ENCODE results near the gene WAPL.

Gene WAPL

DNA sequence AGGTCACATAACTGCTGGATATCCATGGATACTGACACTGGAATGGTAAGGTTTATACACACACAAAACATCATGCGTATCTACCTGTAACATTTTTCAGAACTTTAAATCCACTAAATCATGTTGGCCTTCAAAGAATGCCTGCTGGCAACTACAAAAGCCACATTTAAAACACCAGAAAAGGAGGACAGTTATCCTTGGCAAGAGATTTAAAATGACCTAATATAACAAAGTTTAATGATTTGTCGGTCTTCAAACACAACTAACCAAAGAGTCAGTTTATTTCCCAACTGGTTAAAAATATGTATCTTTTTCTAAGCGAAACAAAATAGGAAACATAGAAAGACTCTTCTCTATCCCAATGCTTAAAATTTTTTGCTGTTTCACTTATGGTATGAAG lies 24.0 kb downstream of the WAPL start:
- TF ChIP-seq TAF1 (IDR thresholded peaks at IDR 0.05; ENCODE audit: borderline replicate concordance, low read depth, low read length) (no peak), POLR2AphosphoS5 (IDR thresholded peaks at IDR 0.05; ENCODE audit: low read depth, low read length) (no peak), POLR2A (IDR thresholded peaks at IDR 0.05; ENCODE audit: low read depth, low read length) (no peak)
- FAIRE-seq (no peak), DNase-seq (ENCODE audit: insufficient read length) (no peak)

DNA sequence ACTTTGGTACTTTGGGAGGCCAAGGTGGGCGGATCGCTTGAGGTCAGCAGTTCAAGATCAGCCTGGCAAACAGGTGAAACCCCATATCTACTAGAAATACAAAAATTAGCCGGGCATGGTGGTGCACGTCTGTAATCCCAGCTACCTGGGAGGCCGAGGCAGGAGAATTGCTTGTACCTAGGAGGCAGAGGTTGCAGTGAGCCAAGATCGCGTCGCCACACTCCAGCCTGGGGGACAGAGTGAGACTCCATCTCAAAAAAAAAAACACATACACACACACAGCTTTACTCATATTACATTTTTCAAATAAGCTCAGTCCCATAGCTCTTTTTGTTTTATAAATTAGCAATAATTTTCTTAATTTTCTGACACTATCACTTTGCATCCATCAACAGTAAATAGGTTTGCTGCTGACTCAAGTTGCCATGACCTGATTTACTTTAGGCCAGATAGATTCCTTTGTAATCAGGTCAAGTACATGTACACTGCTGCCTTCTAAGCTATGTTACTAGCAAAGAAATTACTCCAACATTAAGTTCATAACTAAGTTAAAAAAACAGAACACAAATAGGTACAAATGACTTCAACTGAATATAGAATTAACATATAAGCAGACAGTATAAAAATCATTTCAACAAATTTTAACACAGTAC lies 31.5 kb downstream of the WAPL start:
- no peak for TF ChIP-seq POLR2A (IDR thresholded peaks at IDR 0.05; ENCODE audit: low read depth, low read length)
- TF ChIP-seq POLR2AphosphoS5 (IDR thresholded peaks at IDR 0.05; ENCODE audit: low read depth, low read length), result no peak
- no peak for TF ChIP-seq TAF1 (IDR thresholded peaks at IDR 0.05; ENCODE audit: borderline replicate concordance, low read depth, low read length)
- DNase-seq (ENCODE audit: insufficient read length) (no peak), FAIRE-seq (no peak)

GRCh38 chr10:86489071-86489810 lies 32.4 kb downstream of the WAPL start:
- no peak for FAIRE-seq
- no peak for DNase-seq (ENCODE audit: insufficient read length)
- TF ChIP-seq POLR2AphosphoS5 (IDR thresholded peaks at IDR 0.05; ENCODE audit: low read depth, low read length), result no peak
- no peak for TF ChIP-seq TAF1 (IDR thresholded peaks at IDR 0.05; ENCODE audit: borderline replicate concordance, low read depth, low read length)
- no peak for TF ChIP-seq POLR2A (IDR thresholded peaks at IDR 0.05; ENCODE audit: low read depth, low read length)

DNA sequence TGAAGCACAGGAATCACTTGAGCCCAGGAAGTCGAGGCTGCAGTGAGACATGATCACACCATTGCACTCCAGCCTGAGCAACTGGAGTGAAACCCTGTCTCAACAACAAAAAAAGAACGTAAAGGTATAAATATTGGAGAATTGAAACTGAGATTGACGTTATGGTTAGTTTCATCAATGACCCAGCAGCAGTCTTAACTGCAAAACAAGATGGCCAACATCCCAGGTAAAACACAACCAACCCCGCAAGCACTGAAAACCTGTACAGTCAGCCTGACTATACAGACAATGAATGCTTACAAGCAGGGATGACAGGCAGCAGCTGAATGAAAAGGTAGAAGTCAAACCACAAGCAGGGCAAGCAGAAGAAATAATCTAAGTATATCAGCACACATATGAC lies 34.7 kb downstream of the WAPL start:
- TF ChIP-seq POLR2AphosphoS5 (IDR thresholded peaks at IDR 0.05; ENCODE audit: low read depth, low read length), result no peak
- TF ChIP-seq TAF1 (IDR thresholded peaks at IDR 0.05; ENCODE audit: borderline replicate concordance, low read depth, low read length), result no peak
- no peak for TF ChIP-seq POLR2A (IDR thresholded peaks at IDR 0.05; ENCODE audit: low read depth, low read length)
- FAIRE-seq, result peak; percentile 40
- DNase-seq (ENCODE audit: insufficient read length), result no peak

DNA sequence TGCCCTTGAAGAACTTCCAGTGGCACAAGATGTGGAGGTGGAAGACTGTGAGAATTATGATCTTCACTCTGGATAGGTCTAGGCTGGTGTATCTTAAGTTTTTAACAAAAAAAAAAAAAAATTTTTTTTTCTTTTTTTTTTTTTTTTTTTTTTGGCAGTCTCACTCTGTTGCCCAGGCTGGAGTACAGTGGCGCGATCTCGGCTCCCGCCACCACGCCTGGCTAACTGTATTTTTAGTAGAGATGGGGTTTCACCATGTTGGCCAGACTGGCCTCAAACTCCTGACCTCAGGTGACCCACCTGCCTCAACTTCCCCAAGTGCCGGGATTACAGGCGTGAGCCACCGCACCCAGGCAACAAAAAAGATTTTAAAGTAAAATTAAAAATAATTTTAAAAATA lies 37.9 kb downstream of the WAPL start:
- DNase-seq (ENCODE audit: insufficient read length) (no peak), FAIRE-seq (no peak)
- TF ChIP-seq POLR2AphosphoS5 (IDR thresholded peaks at IDR 0.05; ENCODE audit: low read depth, low read length) (no peak), TAF1 (IDR thresholded peaks at IDR 0.05; ENCODE audit: borderline replicate concordance, low read depth, low read length) (no peak), POLR2A (IDR thresholded peaks at IDR 0.05; ENCODE audit: low read depth, low read length) (no peak)

DNA sequence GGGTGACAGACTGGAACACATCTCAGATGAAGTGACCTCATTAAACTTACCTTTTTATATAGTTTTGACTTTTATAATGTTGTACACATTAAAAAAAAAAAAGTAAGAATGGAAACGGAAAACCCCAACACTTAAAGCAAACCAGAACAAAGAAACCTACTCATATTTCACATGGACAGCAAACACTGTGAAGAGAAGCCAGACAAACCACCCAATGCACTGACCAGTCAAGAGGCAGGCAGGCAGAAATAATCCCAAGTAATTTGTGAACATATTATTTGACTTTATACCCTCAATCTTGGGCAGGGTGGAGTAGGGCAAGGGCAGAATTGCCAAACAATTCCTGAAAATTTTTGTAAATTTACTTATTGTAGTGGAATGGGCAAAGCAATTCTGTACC lies 39.8 kb downstream of the WAPL start:
- FAIRE-seq (no peak), DNase-seq (ENCODE audit: insufficient read length) (no peak)
- no peak for TF ChIP-seq TAF1 (IDR thresholded peaks at IDR 0.05; ENCODE audit: borderline replicate concordance, low read depth, low read length)

- FAIRE-seq (no peak), DNase-seq (ENCODE audit: insufficient read length) (no peak)
- TF ChIP-seq TAF1 (IDR thresholded peaks at IDR 0.05; ENCODE audit: borderline replicate concordance, low read depth, low read length), result no peak
- TF ChIP-seq POLR2AphosphoS5 (IDR thresholded peaks at IDR 0.05; ENCODE audit: low read depth, low read length), result no peak
- TF ChIP-seq POLR2A (IDR thresholded peaks at IDR 0.05; ENCODE audit: low read depth, low read length), result no peak
Observed at GRCh38 chr10:86480571-86480970, 41.0 kb downstream of the WAPL start.

DNA sequence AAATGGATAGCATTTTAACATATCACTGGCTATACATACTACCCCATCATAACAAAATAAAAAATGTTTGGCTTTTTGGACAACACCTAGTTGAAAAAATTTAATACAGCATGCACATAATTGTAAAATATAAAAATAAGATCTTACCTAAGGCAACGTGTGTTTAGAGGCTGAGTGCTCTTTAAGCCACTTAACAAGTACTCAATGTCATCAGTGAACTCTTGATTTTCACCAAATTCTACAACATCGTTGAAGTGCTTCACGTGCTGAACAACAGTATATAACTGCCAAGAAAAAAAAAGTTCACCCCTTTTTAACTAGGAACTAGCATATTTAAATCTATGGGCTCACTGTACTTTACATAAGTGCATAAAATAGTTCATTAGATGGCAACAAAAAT lies 49.5 kb downstream of the WAPL start:
- no peak for FAIRE-seq
- DNase-seq (ENCODE audit: insufficient read length), result no peak

DNA sequence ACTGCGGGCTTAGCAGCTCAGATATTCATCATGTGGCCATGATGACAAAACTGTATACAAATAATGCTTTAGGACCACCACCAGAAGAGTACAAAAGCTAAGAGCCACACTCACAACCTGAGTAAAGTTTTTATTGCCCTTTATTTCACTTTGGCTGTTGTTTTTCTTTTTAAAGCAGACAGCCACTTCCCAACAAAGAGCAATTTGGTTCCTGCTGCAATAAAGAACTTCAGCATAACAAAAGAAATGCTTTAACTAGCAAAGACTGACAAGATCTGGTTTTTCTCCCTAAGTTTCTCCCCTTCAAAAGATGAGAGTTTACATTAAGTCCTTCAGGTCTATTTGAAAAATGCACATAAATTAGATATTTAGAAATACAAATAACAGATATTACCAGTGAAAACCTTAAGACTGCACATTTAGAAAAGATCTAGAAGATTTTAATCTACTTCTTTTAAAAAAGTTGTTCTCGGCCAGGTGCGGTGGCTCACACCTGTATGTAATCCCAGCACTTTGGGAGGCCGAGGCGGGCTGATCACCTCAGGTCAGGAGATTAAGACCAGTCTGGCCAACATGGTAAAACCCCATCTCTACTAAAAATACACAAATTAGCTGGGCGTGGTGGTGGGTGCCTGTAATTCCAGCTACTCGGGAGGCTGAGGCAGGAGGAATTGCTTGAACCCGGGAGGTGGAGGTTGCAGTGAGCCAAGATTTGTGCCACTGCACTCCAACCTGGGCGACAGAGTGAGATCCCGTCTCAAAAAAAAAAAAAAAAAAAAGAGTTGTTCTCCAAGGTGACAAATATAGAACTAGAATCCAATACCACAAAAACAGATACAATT lies 59.4 kb downstream of the WAPL start:
- TF ChIP-seq TAF1 (IDR thresholded peaks at IDR 0.05; ENCODE audit: borderline replicate concordance, low read depth, low read length), result no peak
- TF ChIP-seq POLR2A (IDR thresholded peaks at IDR 0.05; ENCODE audit: low read depth, low read length), result no peak
- TF ChIP-seq POLR2AphosphoS5 (IDR thresholded peaks at IDR 0.05; ENCODE audit: low read depth, low read length), result no peak

More for the DNA sequence above, 49.5 kb downstream of the WAPL start:
- no peak for TF ChIP-seq POLR2AphosphoS5 (IDR thresholded peaks at IDR 0.05; ENCODE audit: low read depth, low read length)

DNA sequence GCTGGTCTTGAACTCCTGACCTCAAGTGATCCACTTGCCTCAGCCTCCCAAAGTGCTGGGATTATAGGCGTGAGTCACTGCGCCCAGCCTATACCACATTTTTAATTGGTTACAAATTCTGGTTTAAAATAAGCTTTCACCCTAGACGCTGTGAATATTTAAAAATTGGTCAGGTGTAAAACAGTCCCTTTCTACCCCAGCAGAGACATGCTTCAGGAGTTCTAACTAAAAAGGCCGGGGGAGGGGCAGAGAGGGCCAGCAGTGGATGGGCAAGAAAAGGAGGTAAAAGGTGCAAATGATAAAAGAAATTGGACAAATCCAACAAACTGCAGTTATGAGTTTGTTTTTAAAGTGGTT lies 70.0 kb downstream of the WAPL start:
- FAIRE-seq (no peak), DNase-seq (ENCODE audit: insufficient read length) (no peak)
- TF ChIP-seq POLR2A (IDR thresholded peaks at IDR 0.05; ENCODE audit: low read depth, low read length) (no peak), TAF1 (IDR thresholded peaks at IDR 0.05; ENCODE audit: borderline replicate concordance, low read depth, low read length) (no peak), POLR2AphosphoS5 (IDR thresholded peaks at IDR 0.05; ENCODE audit: low read depth, low read length) (no peak)

More for the DNA sequence above, 59.4 kb downstream of the WAPL start:
- DNase-seq (ENCODE audit: insufficient read length) (no peak), FAIRE-seq (no peak)

DNA sequence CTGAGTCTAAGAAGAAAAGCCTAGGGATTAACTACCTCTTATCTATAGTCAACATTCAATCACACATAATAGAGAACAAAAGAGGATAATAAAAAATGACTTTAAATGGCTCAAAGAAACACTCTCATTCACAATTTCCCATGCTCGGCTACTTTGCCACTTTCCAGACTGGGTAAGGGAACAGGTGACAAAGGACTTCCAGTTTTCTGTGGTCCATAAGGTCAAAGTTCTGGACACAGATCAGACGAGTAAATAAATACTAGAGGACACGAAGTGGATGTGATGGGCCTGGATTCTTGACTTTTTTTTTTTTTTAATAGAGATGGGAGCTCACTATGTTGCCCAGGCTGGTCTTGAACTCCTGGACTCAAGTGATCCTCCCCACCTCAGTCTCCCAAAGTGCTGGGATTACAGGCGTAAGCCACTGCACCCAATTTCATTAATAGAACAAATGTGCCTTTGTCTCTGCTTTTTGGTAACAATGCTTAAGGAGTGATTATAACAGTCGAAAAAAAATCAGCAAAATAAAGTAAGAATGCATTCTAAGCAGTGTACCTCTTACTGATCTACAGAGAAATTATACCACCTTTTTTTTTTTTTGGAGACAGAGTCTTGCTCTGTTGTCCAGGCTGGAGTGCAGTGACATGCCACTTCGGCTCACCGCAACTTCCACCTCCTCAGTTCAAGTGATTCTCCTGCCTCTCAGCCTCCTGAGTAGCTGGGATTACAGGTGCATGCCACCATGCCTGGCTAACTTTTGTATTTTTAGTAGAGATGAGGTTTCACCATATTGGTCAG lies 70.6 kb downstream of the WAPL start:
- TF ChIP-seq POLR2A (IDR thresholded peaks at IDR 0.05; ENCODE audit: low read depth, low read length) (no peak), TAF1 (IDR thresholded peaks at IDR 0.05; ENCODE audit: borderline replicate concordance, low read depth, low read length) (no peak), POLR2AphosphoS5 (IDR thresholded peaks at IDR 0.05; ENCODE audit: low read depth, low read length) (no peak)
- DNase-seq (ENCODE audit: insufficient read length), result no peak
- no peak for FAIRE-seq

Data from GM12892 (cell line).